ENCODE measurements around the gene PGK1.
"Not testable (repeated sequence)": the region's sequence is repeated elsewhere in the genome, so short reads cannot be mapped to it uniquely, and the experiment has no call there.

PGK1 gene

GRCh38 chrX:78139160-78140123 is 35.4 kb downstream of the PGK1 start, which contains the start of gene TAF9B:
Gene TAF9B, minus strand, starts transcription at chrX:78139650. Its CDS starts 39 bp downstream, at chrX:78139611.
- Histone ChIP-seq H3K9ac (ENCODE audit: low read depth, low read length) (peak within 1 kb of the TSS; percentile 71), H3K27me3 (ENCODE audit: insufficient read depth, low read length) (no peaks in the 10 kb centered on the region), H3K4me1 (ENCODE audit: insufficient read depth, low read length) (no peaks in the 10 kb centered on the region), H3K27ac (ENCODE audit: low read depth, low read length) (no peak within 1 kb of the TSS), H3K4me3 (ENCODE audit: low read length) (peak within 1 kb of the TSS; percentile 64), H3K36me3 (ENCODE audit: insufficient read depth, low read length) (no peaks in the 10 kb centered on the region), H3K9me3 (ENCODE audit: insufficient read depth, low read depth, low read length) (no peaks in the 10 kb centered on the region)
- 96% methylated on average over 59 of the region's 59 CpGs for whole genome bisulfite sequencing

- Histone ChIP-seq H3K9ac (ENCODE audit: low read depth, low read length) (no peak overlapping the region), H3K27me3 (ENCODE audit: insufficient read depth, low read length) (no peaks in the 10 kb centered on the region), H3K4me3 (ENCODE audit: low read length) (no peak overlapping the region), H3K9me3 (ENCODE audit: insufficient read depth, low read depth, low read length) (no peaks in the 10 kb centered on the region), H3K36me3 (ENCODE audit: insufficient read depth, low read length) (no peaks in the 10 kb centered on the region), H3K4me1 (ENCODE audit: insufficient read depth, low read length) (no peaks in the 10 kb centered on the region), H3K27ac (ENCODE audit: low read depth, low read length) (no peak overlapping the region)
- 94% methylated on average over 9 of the region's 9 CpGs for WGBS
Observed at GRCh38 chrX:78140206-78140605, 36.2 kb downstream of the PGK1 start.

- not testable (repeated sequence) for H3K36me3 ChIP-seq (ENCODE audit: insufficient read depth, low read length); H3K9ac ChIP-seq (ENCODE audit: low read depth, low read length); H3K4me3 ChIP-seq (ENCODE audit: low read length); H3K4me1 ChIP-seq (ENCODE audit: insufficient read depth, low read length); H3K27me3 ChIP-seq (ENCODE audit: insufficient read depth, low read length); H3K27ac ChIP-seq (ENCODE audit: low read depth, low read length); H3K9me3 ChIP-seq (ENCODE audit: insufficient read depth, low read depth, low read length)
- WGBS, result 95% methylated on average over 4 of the region's 5 CpGs
Observed at GRCh38 chrX:78147002-78147540, 43.0 kb downstream of the PGK1 start.

DNA sequence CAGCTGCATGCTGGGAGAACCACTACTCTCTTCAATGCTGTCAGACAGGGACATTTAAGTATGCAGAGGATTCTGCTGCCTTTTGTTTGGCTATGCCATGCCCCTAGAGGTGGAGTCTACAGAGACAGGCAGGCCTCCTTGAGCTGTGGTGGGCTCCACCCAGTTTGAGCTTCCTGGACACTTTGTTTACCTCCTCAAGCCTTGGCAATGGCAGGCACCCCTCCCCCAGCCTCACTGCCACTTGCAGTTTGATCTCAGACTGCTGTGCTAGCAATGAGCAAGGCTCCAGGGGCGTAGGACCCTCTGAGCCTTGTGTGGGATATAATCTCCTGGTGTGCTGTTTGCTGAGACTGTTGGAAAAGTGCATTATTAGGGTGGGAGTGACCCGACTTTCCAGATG is 53.3 kb downstream of the PGK1 start:
- not testable (repeated sequence) for H3K27ac ChIP-seq (ENCODE audit: low read depth, low read length); H3K36me3 ChIP-seq (ENCODE audit: insufficient read depth, low read length); H3K9ac ChIP-seq (ENCODE audit: low read depth, low read length); H3K4me1 ChIP-seq (ENCODE audit: insufficient read depth, low read length); H3K4me3 ChIP-seq (ENCODE audit: low read length); H3K9me3 ChIP-seq (ENCODE audit: insufficient read depth, low read depth, low read length); H3K27me3 ChIP-seq (ENCODE audit: insufficient read depth, low read length)
- WGBS, result 91% methylated on average over 2 of the region's 2 CpGs

- H3K9ac ChIP-seq (ENCODE audit: low read depth, low read length); H3K27me3 ChIP-seq (ENCODE audit: insufficient read depth, low read length); H3K9me3 ChIP-seq (ENCODE audit: insufficient read depth, low read depth, low read length); H3K27ac ChIP-seq (ENCODE audit: low read depth, low read length); H3K4me1 ChIP-seq (ENCODE audit: insufficient read depth, low read length); H3K4me3 ChIP-seq (ENCODE audit: low read length); H3K36me3 ChIP-seq (ENCODE audit: insufficient read depth, low read length): not testable (repeated sequence)
- 95% methylated on average over 10 of the region's 10 CpGs for WGBS
Observed at GRCh38 chrX:78157846-78158245, 53.8 kb downstream of the PGK1 start.

GRCh38 chrX:78160711-78161110 is 56.7 kb downstream of the PGK1 start:
- 60% methylated on average over 4 of the region's 4 CpGs for WGBS

DNA sequence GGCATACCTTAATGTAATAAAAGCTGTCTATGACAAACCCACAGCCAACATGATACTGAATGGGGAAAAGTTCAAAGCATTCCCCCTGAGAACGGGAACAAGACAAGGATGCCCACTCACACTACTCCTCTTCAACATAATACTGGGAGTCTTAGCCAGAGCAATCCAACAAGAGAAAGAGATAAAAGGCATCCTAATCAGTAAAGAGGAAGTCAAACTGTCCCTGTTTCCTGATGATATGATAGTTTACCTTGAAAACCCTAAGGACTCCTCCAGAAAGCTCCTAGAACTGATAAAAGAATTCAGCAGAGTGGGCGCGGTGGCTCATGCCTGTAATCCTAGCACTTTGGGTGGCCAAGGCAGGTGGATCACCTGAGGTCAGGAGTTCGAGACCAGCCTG is 59.1 kb downstream of the PGK1 start:
- H3K9ac ChIP-seq (ENCODE audit: low read depth, low read length); H3K9me3 ChIP-seq (ENCODE audit: insufficient read depth, low read depth, low read length); H3K4me3 ChIP-seq (ENCODE audit: low read length); H3K27ac ChIP-seq (ENCODE audit: low read depth, low read length); H3K36me3 ChIP-seq (ENCODE audit: insufficient read depth, low read length); H3K27me3 ChIP-seq (ENCODE audit: insufficient read depth, low read length); H3K4me1 ChIP-seq (ENCODE audit: insufficient read depth, low read length): not testable (repeated sequence)
- 85% methylated on average over 3 of the region's 4 CpGs for WGBS

More at GRCh38 chrX:78160711-78161110, 56.7 kb downstream of the PGK1 start:
- not testable (repeated sequence) for H3K9me3 ChIP-seq (ENCODE audit: insufficient read depth, low read depth, low read length); H3K27ac ChIP-seq (ENCODE audit: low read depth, low read length); H3K9ac ChIP-seq (ENCODE audit: low read depth, low read length); H3K36me3 ChIP-seq (ENCODE audit: insufficient read depth, low read length); H3K27me3 ChIP-seq (ENCODE audit: insufficient read depth, low read length); H3K4me1 ChIP-seq (ENCODE audit: insufficient read depth, low read length); H3K4me3 ChIP-seq (ENCODE audit: low read length)

GRCh38 chrX:78165425-78165824 is 61.4 kb downstream of the PGK1 start:
- Histone ChIP-seq H3K9me3 (ENCODE audit: insufficient read depth, low read depth, low read length) (no peaks in the 10 kb centered on the region), H3K36me3 (ENCODE audit: insufficient read depth, low read length) (no peaks in the 10 kb centered on the region), H3K27ac (ENCODE audit: low read depth, low read length) (no peak overlapping the region), H3K4me1 (ENCODE audit: insufficient read depth, low read length) (no peaks in the 10 kb centered on the region), H3K4me3 (ENCODE audit: low read length) (no peak overlapping the region), H3K27me3 (ENCODE audit: insufficient read depth, low read length) (no peaks in the 10 kb centered on the region), H3K9ac (ENCODE audit: low read depth, low read length) (no peak overlapping the region)
- 88% methylated on average over 1 of the region's 1 CpG for WGBS

GRCh38 chrX:78168065-78168464 is 64.0 kb downstream of the PGK1 start:
- H3K9me3 ChIP-seq (ENCODE audit: insufficient read depth, low read depth, low read length), result no peaks in the 10 kb centered on the region
- no peak overlapping the region for H3K9ac ChIP-seq (ENCODE audit: low read depth, low read length)

More at GRCh38 chrX:78168065-78168464, 64.0 kb downstream of the PGK1 start:
- Histone ChIP-seq H3K36me3 (ENCODE audit: insufficient read depth, low read length) (no peaks in the 10 kb centered on the region), H3K27me3 (ENCODE audit: insufficient read depth, low read length) (no peaks in the 10 kb centered on the region), H3K4me1 (ENCODE audit: insufficient read depth, low read length) (no peaks in the 10 kb centered on the region), H3K27ac (ENCODE audit: low read depth, low read length) (no peak overlapping the region), H3K4me3 (ENCODE audit: low read length) (no peak overlapping the region)
